K562 (cell line): ENCODE measurements around the gene COX4I2. TPM values are rescaled to one million over a fixed set of nuclear protein-coding genes. Genes with fewer than 3 reads are reported as not detected.

Source experiments
- CHD2 ChIP-seq: IDR thresholded peaks from 2 replicates; pipeline ENCODE4 v1.6.1; 2011; ENCODE audit warnings: low read depth, low read length
- CREB1 ChIP-seq, 2 experiments: sonication (generic) in 1 of 2; formaldehyde crosslinking in 1 of 2; IDR thresholded peaks; 2 replicates each; pipeline versions ENCODE4 v1.6.1 to v1.8.0; 2012 to 2022; ENCODE audit warnings: inconsistent platforms in 1 of 2, mild to moderate bottlenecking in 1 of 2, missing genetic modification reagents in 1 of 2, moderate library complexity in 1 of 2
- ELF1 ChIP-seq: fragments of 200-800 bp; sonication (Bioruptor generic); IDR thresholded peaks from 2 replicates; pipeline ENCODE4 v1.6.1; 2016; ENCODE audit warnings: missing genetic modification characterization, missing compliant biosample characterization
- EWSR1 ChIP-seq: fragments of 450-650 bp; IDR thresholded peaks from 2 replicates; pipeline ENCODE4 v1.6.1; 2018; ENCODE audit warnings: borderline replicate concordance, mild to moderate bottlenecking, low read depth, moderate library complexity; ENCODE audit not compliant: partially characterized antibody
- HDAC6 ChIP-seq: IDR thresholded peaks from 2 replicates; pipeline ENCODE4 v1.6.1; 2012; ENCODE audit warnings: low read depth, mild to moderate bottlenecking, control low read depth, inconsistent platforms, low read length, moderate library complexity
- HSF4 ChIP-seq: fragments of 250-450 bp; sonication (Bioruptor Pico); IDR thresholded peaks from 2 replicates; pipeline ENCODE4 v2.1.2; 2022; ENCODE audit warnings: mild to moderate bottlenecking, moderate library complexity, borderline replicate concordance
- KAT7 ChIP-seq: sonication (generic); formaldehyde crosslinking; IDR thresholded peaks from 2 replicates; pipeline ENCODE4 v1.8.0; 2022; ENCODE audit warnings: missing genetic modification reagents, mild to moderate bottlenecking, borderline replicate concordance
- MECOM ChIP-seq: fragments of 250-450 bp; sonication (Bioruptor Pico); IDR thresholded peaks from 2 replicates; pipeline ENCODE4 v1.8.0; 2022; ENCODE audit warnings: inconsistent platforms
- MEF2D ChIP-seq: conservative IDR thresholded peaks from 2 replicates; pipeline ENCODE4 v1.6.1; 2016; ENCODE audit warnings: low read depth, missing genetic modification characterization, missing compliant biosample characterization
- MTA3 ChIP-seq: fragments of 450-650 bp; formaldehyde crosslinking; IDR thresholded peaks from 2 replicates; pipeline ENCODE4 v1.6.1; 2017; ENCODE audit warnings: mild to moderate bottlenecking, borderline replicate concordance
- NCOA2 ChIP-seq, 2 experiments: fragments of 450-650 bp; IDR thresholded peaks; 2 replicates each; pipeline ENCODE4 v1.6.1; 2018; ENCODE audit warnings: mild to moderate bottlenecking in 2 of 2, moderate library complexity in 1 of 2; ENCODE audit not compliant: partially characterized antibody in 2 of 2
- NFE2L1 ChIP-seq: fragments of 450-650 bp; IDR thresholded peaks from 2 replicates; pipeline ENCODE4 v1.6.1; 2016; ENCODE audit warnings: missing genetic modification characterization, low read depth, mild to moderate bottlenecking, missing compliant biosample characterization, moderate library complexity, borderline replicate concordance
- PCBP2 ChIP-seq: fragments of 200-400 bp; formaldehyde crosslinking; IDR thresholded peaks from 2 replicates; pipeline ENCODE4 v1.6.1; 2018; ENCODE audit warnings: low read length, low read depth, mild to moderate bottlenecking, moderate library complexity; ENCODE audit not compliant: poor library complexity, severe bottlenecking
- PHF20 ChIP-seq: fragments of 450-650 bp; IDR thresholded peaks from 2 replicates; pipeline ENCODE4 v1.6.1; 2018; ENCODE audit not compliant: partially characterized antibody
- PURB ChIP-seq: sonication (generic); formaldehyde crosslinking; IDR thresholded peaks from 2 replicates; pipeline ENCODE4 v1.9.0; 2021; ENCODE audit warnings: low read depth, mild to moderate bottlenecking, missing genetic modification reagents
- TBP ChIP-seq: optimal IDR thresholded peaks from 2 replicates; pipeline ENCODE3; 2011; ENCODE audit warnings: low read depth, low read length, improper control_type of control experiment
- ZC3H8 ChIP-seq: fragments of 450-650 bp; IDR thresholded peaks from 2 replicates; pipeline ENCODE4 v1.6.1; 2017
- ZFX ChIP-seq: sonication (generic); formaldehyde crosslinking; IDR thresholded peaks from 2 replicates; pipeline ENCODE4 v1.8.0; 2022; ENCODE audit warnings: mild to moderate bottlenecking, missing genetic modification reagents, moderate library complexity
- ZNF165 ChIP-seq: fragments of 250-450 bp; sonication (Bioruptor Pico); IDR thresholded peaks from 2 replicates; pipeline ENCODE4 v1.4.0; 2020; ENCODE audit warnings: borderline replicate concordance
- ZNF583 ChIP-seq: fragments of 250-450 bp; sonication (Bioruptor Pico); IDR thresholded peaks from 2 replicates; pipeline ENCODE4 v1.4.0; 2020
- polyA plus RNA-seq, 8 experiments: library from polyadenylated mRNA; depleted of rRNA in 4 of 8; stranded (reverse) in 5 of 8; unstranded in 3 of 8; fragments of >200 nt; fragmentation: Nextera tagmentation in 2 of 8; fragmentation: Illumina TruSeq in 1 of 8; extraction: Ambion mirVana in 2 of 8; extraction: Trizol in 1 of 8; gene quantifications; 2 replicates each; pipeline versions ENCODE4 v1.2.1 to v1.2.3, GENCODE V29; 2011 to 2014; ENCODE audit warnings: inconsistent platforms in 1 of 8, missing spikeins in 1 of 8
- total RNA-seq, 7 experiments: library from RNA; depleted of rRNA in 6 of 7; stranded (reverse); fragments of >200 nt in 6 of 7; fragmentation: Illumina TruSeq in 2 of 7; extraction: Trizol in 2 of 7; gene quantifications; 2 replicates each; pipeline versions ENCODE4 v1.2.1 to v1.2.3, GENCODE V29; 2011 to 2021; ENCODE audit warnings: low replicate concordance in 1 of 7
- TF ChIP-seq, protein P1 (sequence below): fragments of 250-450 bp; sonication (Bioruptor Pico); IDR thresholded peaks from 2 replicates; pipeline ENCODE4 v1.8.0; 2021; ENCODE audit warnings: borderline replicate concordance, mild to moderate bottlenecking, moderate library complexity; ENCODE audit not compliant: poor library complexity, severe bottlenecking
- TF ChIP-seq, protein P2 (sequence below): sonication (generic); formaldehyde crosslinking; IDR thresholded peaks from 2 replicates; pipeline ENCODE4 v1.8.0; 2023; ENCODE audit warnings: mild to moderate bottlenecking, missing genetic modification reagents
- TF ChIP-seq, protein P3 (sequence below): fragments of 250-450 bp; sonication (Bioruptor Pico); IDR thresholded peaks from 2 replicates; pipeline ENCODE4 v1.5.0; 2021

COX4I2 gene
- total and polyA plus RNA-seq, 9 of the 15 experiments (the other 6 are each of a cell fraction or from before 2014, with no cell fraction given), result not detected

DNA sequence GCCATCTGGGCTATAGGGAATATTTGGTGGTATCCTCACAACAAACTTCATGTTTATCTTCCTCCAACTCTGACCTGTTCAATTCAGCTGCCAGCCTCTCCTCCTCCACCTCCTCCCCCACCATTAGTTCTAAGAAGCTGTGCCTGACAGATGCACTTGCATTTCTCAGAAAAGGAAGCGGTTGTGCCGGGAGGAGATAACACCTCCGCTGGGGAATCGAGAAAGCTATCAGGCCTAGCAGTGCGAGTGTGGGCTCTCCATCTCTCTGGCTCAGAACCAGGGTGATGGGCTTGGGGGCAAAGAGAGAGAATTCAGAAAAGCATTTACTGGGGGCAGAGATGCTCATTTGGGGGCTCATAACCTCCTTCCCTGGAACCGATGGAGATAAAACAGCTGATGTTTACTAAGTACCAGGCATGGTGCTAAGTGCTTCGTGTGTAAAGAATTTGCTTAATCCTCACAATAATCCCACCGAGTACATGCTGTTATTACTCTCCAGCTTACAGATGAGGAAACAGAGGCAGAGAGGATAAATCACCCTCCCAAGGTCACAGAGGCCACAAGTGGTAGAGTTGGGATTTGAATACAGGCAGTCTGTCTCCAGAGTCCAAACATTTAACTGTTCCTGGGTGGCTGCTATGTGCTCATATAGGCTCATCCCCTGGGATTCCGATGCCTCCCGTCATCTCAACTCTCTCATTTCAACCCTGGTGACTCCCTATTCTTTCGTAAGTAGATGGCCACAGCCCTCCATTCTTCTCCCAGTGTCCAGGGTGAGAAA, 38.3 kb downstream of the COX4I2 start (continued):
- TF ChIP-seq, protein P1, sequence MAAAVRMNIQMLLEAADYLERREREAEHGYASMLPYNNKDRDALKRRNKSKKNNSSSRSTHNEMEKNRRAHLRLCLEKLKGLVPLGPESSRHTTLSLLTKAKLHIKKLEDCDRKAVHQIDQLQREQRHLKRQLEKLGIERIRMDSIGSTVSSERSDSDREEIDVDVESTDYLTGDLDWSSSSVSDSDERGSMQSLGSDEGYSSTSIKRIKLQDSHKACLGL (CRISPR knock-in tag), result no peak
- TF ChIP-seq ELF1 (0 out of 2 replicates have a peak, but pooled peaks have one; percentile 26), TBP (no peak), CREB1 (IDR thresholded peaks at IDR 0.05) (peak; percentile 76; the same call in 1 of the 2 replicates), CREB1 (CRISPR knock-in tag; IDR thresholded peaks at IDR 0.05) (no peak), CHD2 (no peak; the same call in none of the 2 replicates), MTA3 (peak; percentile 61; the same call in 1 of the 2 replicates), PHF20 (no peak), MECOM (CRISPR knock-in tag) (peak; percentile 85), ZFX (peak; percentile 49; the same call in 1 of the 2 replicates), HDAC6 (no peak), MEF2D (tag) (0 out of 2 replicates have a peak, but pooled peaks have one; percentile 26), ZC3H8 (no peak), NCOA2 (IDR thresholded peaks at IDR 0.05; ENCODE audit: partially characterized antibody in 2 of 2) (peak in 1 of 2 experiments; percentile 88), PURB (CRISPR knock-in tag) (no peak), NFE2L1 (tag) (no peak), EWSR1 (no peak), ZNF583 (no peak; the same call in 1 of the 2 replicates), PCBP2 (no peak), KAT7 (CRISPR knock-in tag) (no peak; the same call in 1 of the 2 replicates), HSF4 (CRISPR knock-in tag) (peak; percentile 88; the same call in 1 of the 2 replicates), ZNF165 (CRISPR knock-in tag) (no peak; the same call in 1 of the 2 replicates)
- TF ChIP-seq, protein P2, sequence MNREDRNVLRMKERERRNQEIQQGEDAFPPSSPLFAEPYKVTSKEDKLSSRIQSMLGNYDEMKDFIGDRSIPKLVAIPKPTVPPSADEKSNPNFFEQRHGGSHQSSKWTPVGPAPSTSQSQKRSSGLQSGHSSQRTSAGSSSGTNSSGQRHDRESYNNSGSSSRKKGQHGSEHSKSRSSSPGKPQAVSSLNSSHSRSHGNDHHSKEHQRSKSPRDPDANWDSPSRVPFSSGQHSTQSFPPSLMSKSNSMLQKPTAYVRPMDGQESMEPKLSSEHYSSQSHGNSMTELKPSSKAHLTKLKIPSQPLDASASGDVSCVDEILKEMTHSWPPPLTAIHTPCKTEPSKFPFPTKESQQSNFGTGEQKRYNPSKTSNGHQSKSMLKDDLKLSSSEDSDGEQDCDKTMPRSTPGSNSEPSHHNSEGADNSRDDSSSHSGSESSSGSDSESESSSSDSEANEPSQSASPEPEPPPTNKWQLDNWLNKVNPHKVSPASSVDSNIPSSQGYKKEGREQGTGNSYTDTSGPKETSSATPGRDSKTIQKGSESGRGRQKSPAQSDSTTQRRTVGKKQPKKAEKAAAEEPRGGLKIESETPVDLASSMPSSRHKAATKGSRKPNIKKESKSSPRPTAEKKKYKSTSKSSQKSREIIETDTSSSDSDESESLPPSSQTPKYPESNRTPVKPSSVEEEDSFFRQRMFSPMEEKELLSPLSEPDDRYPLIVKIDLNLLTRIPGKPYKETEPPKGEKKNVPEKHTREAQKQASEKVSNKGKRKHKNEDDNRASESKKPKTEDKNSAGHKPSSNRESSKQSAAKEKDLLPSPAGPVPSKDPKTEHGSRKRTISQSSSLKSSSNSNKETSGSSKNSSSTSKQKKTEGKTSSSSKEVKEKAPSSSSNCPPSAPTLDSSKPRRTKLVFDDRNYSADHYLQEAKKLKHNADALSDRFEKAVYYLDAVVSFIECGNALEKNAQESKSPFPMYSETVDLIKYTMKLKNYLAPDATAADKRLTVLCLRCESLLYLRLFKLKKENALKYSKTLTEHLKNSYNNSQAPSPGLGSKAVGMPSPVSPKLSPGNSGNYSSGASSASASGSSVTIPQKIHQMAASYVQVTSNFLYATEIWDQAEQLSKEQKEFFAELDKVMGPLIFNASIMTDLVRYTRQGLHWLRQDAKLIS, result peak; percentile 56; the same call in 1 of the 2 replicates
- TF ChIP-seq, protein P3, sequence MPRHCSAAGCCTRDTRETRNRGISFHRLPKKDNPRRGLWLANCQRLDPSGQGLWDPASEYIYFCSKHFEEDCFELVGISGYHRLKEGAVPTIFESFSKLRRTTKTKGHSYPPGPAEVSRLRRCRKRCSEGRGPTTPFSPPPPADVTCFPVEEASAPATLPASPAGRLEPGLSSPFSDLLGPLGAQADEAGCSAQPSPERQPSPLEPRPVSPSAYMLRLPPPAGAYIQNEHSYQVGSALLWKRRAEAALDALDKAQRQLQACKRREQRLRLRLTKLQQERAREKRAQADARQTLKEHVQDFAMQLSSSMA (CRISPR knock-in tag), result 0 out of 2 replicates have a peak, but pooled peaks have one; percentile 19
